SH-SY5Y (cell line): Measurements from ENCODE around the gene HCLS1.

ENCODE experiments used
- GATA2 ChIP-seq: IDR thresholded peaks from 2 replicates; pipeline ENCODE4 v1.6.1; 2011; ENCODE audit warnings: mild to moderate bottlenecking, low read depth, low read length
- GATA3 ChIP-seq: IDR thresholded peaks from 2 replicates; pipeline ENCODE4 v1.6.1; 2011; ENCODE audit warnings: low read depth, mild to moderate bottlenecking, low read length, moderate library complexity

DNA sequence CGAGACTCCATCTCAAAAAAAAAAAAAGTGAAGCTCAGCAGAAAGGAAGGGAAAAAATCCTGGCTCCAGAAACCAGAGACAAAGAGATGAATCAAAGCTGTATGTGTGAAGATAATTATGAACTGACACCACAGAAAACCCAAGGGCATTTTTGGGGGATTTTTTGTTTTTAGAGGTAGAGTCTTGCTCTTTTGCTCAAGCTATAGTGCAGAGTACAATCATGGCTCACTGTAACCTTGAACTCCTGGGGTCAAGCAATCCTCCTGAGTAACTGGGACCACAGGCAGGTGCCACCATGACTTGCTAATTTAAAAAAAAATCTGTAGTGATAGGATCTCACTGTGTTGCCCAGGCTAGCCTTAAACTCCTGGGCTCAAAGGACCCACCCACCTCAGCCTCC, 22.8 kb downstream of the HCLS1 start:
- TF ChIP-seq GATA2 (no peak), GATA3 (no peak)
